Activated T-cell treated with anti-CD3 and anti-CD28 coated beads, Interleukin-2, amount 50 U/mL, for 72 hours (primary cell): ENCODE measurements around the gene ZNRF3. TPM values are rescaled to one million over a fixed set of nuclear protein-coding genes. Genes with fewer than 3 reads are reported as not detected.
"Not testable (repeated sequence)": the region's sequence is repeated elsewhere in the genome, so short reads cannot be mapped to it uniquely, and the experiment has no call there.

ENCODE experiments used
- ATAC-seq, 2 donors: fragments of 150-1000 bp; cut with Tn5 transposase; replicated peaks in 1 of 2; 2 replicates each; pipeline ENCODE4 v1.10.0; 2021; ENCODE audit warnings: moderate library complexity in 2 of 2, mild to moderate bottlenecking in 1 of 2
- DNase-seq, 2 donors: peaks; one replicate each; pipeline ENCODE4 v3.0.0; 2021 to 2022; ENCODE audit warnings: mixed read lengths in 1 of 2
- H3K27ac Mint-ChIP-seq: one replicate; pipeline ENCODE4 v1.8.0; 2022; ENCODE audit warnings: mild to moderate bottlenecking, moderate library complexity, mixed read lengths
- H3K27me3 Mint-ChIP-seq: one replicate; pipeline ENCODE4 v1.8.0; 2022; ENCODE audit warnings: low read depth, mixed read lengths
- H3K36me3 Mint-ChIP-seq, 2 donors: one replicate each; pipeline ENCODE4 v1.8.0; 2022; ENCODE audit warnings: mixed read lengths in 2 of 2, mild to moderate bottlenecking in 1 of 2; ENCODE audit not compliant: insufficient read depth in 2 of 2
- H3K4me1 Mint-ChIP-seq: one replicate; pipeline ENCODE4 v1.8.0; 2022; ENCODE audit warnings: low read depth, mixed read lengths
- H3K4me3 Mint-ChIP-seq, 2 donors: one replicate each; pipeline ENCODE4 v1.8.0; 2022; ENCODE audit warnings: mild to moderate bottlenecking in 2 of 2, mixed read lengths in 2 of 2, moderate library complexity in 2 of 2
- H3K9me3 Mint-ChIP-seq, 2 donors: one replicate each; pipeline ENCODE4 v1.8.0; 2022; ENCODE audit warnings: mixed read lengths in 2 of 2
- total RNA-seq, 2 donors: library from RNA; stranded (reverse); gene quantifications; one replicate each; pipeline ENCODE4 v1.2.3, GENCODE V29; 2022

The ZNRF3 gene
- total RNA-seq, result under 1 TPM; 0.86 to 0.94 TPM

- Mint-ChIP-seq H3K27me3 (peaks cover 36% of the 10 kb centered on the region), H3K4me3 (peak within 1 kb of the TSS; percentile 76 to 88), H3K9me3 (no peaks in the 10 kb centered on the region), H3K36me3 (no peaks in the 10 kb centered on the region), H3K27ac (no peak within 1 kb of the TSS), H3K4me1 (peaks cover 18% of the 10 kb centered on the region)
- ATAC-seq (peak; percentile 88 to 90), DNase-seq (peak; percentile 87 to 90)
Observed at GRCh38 chr22:28882878-28883656, at the start of gene ZNRF3. TSS of gene ZNRF3 (plus strand) at chr22:28883572. CDS start at chr22:28883767, 195 bp downstream.

GRCh38 chr22:28835630-28836189 is 47.7 kb upstream of the ZNRF3 start:
- H3K9me3 Mint-ChIP-seq, result no peaks in the 10 kb centered on the region
- no peak overlapping the region for H3K27ac Mint-ChIP-seq
- H3K36me3 Mint-ChIP-seq, result no peaks in the 10 kb centered on the region
- peaks cover 10% of the 10 kb centered on the region for H3K4me1 Mint-ChIP-seq
- no peak overlapping the region for H3K4me3 Mint-ChIP-seq
- DNase-seq (no peak), ATAC-seq (no peak)
- no peaks in the 10 kb centered on the region for H3K27me3 Mint-ChIP-seq

GRCh38 chr22:28837640-28838039 is 45.7 kb upstream of the ZNRF3 start:
- H3K36me3 Mint-ChIP-seq, result no peaks in the 10 kb centered on the region
- H3K4me3 Mint-ChIP-seq, result no peak overlapping the region
- H3K4me1 Mint-ChIP-seq, result peaks cover 10% of the 10 kb centered on the region
- H3K27me3 Mint-ChIP-seq, result no peaks in the 10 kb centered on the region
- DNase-seq, result no peak
- H3K27ac Mint-ChIP-seq, result no peak overlapping the region
- H3K9me3 Mint-ChIP-seq, result no peaks in the 10 kb centered on the region
- ATAC-seq, result no peak

GRCh38 chr22:28838971-28839370 is 44.4 kb upstream of the ZNRF3 start:
- no peak for DNase-seq
- Mint-ChIP-seq H3K4me3 (no peak overlapping the region), H3K27ac (no peak overlapping the region), H3K9me3 (no peaks in the 10 kb centered on the region), H3K36me3 (no peaks in the 10 kb centered on the region), H3K4me1 (no peaks in the 10 kb centered on the region), H3K27me3 (no peaks in the 10 kb centered on the region)
- no peak for ATAC-seq

- no peak overlapping the region for H3K4me3 Mint-ChIP-seq
- H3K9me3 Mint-ChIP-seq, result no peaks in the 10 kb centered on the region
- H3K27me3 Mint-ChIP-seq, result no peaks in the 10 kb centered on the region
- no peak overlapping the region for H3K27ac Mint-ChIP-seq
- DNase-seq, result no peak
- peaks cover 0 to under 1% of the 10 kb centered on the region in 2 donors for H3K36me3 Mint-ChIP-seq
- H3K4me1 Mint-ChIP-seq, result no peaks in the 10 kb centered on the region
- no peak for ATAC-seq
Observed at GRCh38 chr22:28841111-28841510, 42.3 kb upstream of the ZNRF3 start.

- Mint-ChIP-seq H3K9me3 (peaks cover 0 to 3% of the 10 kb centered on the region in 2 donors), H3K27me3 (no peaks in the 10 kb centered on the region), H3K27ac (no peak overlapping the region), H3K4me3 (no peak overlapping the region), H3K4me1 (no peaks in the 10 kb centered on the region), H3K36me3 (peaks cover 4 to 6% of the 10 kb centered on the region in 2 donors)
- DNase-seq (no peak), ATAC-seq (no peak)
Observed at GRCh38 chr22:28843633-28844032, 39.7 kb upstream of the ZNRF3 start.

GRCh38 chr22:28844277-28844676 is 39.1 kb upstream of the ZNRF3 start:
- not testable (repeated sequence) for H3K9me3 Mint-ChIP-seq, H3K36me3 Mint-ChIP-seq, ATAC-seq, H3K27me3 Mint-ChIP-seq, H3K27ac Mint-ChIP-seq, H3K4me1 Mint-ChIP-seq, DNase-seq, H3K4me3 Mint-ChIP-seq

- H3K4me3 Mint-ChIP-seq, result no peak overlapping the region
- no peak for ATAC-seq
- DNase-seq, result no peak
- peaks cover 0 to 3% of the 10 kb centered on the region in 2 donors for H3K9me3 Mint-ChIP-seq
- H3K27me3 Mint-ChIP-seq, result no peaks in the 10 kb centered on the region
- no peaks in the 10 kb centered on the region for H3K4me1 Mint-ChIP-seq
- H3K36me3 Mint-ChIP-seq, result peaks cover 4 to 6% of the 10 kb centered on the region in 2 donors
- no peak overlapping the region for H3K27ac Mint-ChIP-seq
Observed at GRCh38 chr22:28846994-28847393, 36.4 kb upstream of the ZNRF3 start.

- Mint-ChIP-seq H3K4me3 (no peak overlapping the region), H3K4me1 (no peaks in the 10 kb centered on the region)
- peak in 1 of 2 donors; percentile 34 for ATAC-seq
Observed at GRCh38 chr22:28855355-28856094, 27.8 kb upstream of the ZNRF3 start.

GRCh38 chr22:28856095-28856455 is 27.3 kb upstream of the ZNRF3 start:
- H3K27ac Mint-ChIP-seq, result no peak overlapping the region
- ATAC-seq (no peak), DNase-seq (no peak)
- no peak overlapping the region for H3K4me3 Mint-ChIP-seq
- no peaks in the 10 kb centered on the region for H3K4me1 Mint-ChIP-seq
- H3K9me3 Mint-ChIP-seq, result no peaks in the 10 kb centered on the region
- no peaks in the 10 kb centered on the region for H3K36me3 Mint-ChIP-seq
- H3K27me3 Mint-ChIP-seq, result peaks cover 14% of the 10 kb centered on the region

More at GRCh38 chr22:28855355-28856094, 27.8 kb upstream of the ZNRF3 start:
- Mint-ChIP-seq H3K36me3 (no peaks in the 10 kb centered on the region), H3K9me3 (no peaks in the 10 kb centered on the region), H3K27ac (no peak overlapping the region), H3K27me3 (peaks cover 14% of the 10 kb centered on the region)
- DNase-seq, result peak; percentile 35 to 51

- no peak for DNase-seq
- Mint-ChIP-seq H3K36me3 (no peaks in the 10 kb centered on the region), H3K9me3 (no peaks in the 10 kb centered on the region), H3K4me1 (no peaks in the 10 kb centered on the region), H3K27me3 (peaks cover 14% of the 10 kb centered on the region), H3K4me3 (no peak overlapping the region), H3K27ac (no peak overlapping the region)
- ATAC-seq, result no peak
Observed at GRCh38 chr22:28857288-28857687, 26.1 kb upstream of the ZNRF3 start.

GRCh38 chr22:28864878-28865596 is 18.3 kb upstream of the ZNRF3 start:
- Mint-ChIP-seq H3K9me3 (no peaks in the 10 kb centered on the region), H3K4me1 (no peaks in the 10 kb centered on the region)

GRCh38 chr22:28867191-28867590 is 16.2 kb upstream of the ZNRF3 start:
- Mint-ChIP-seq H3K4me1 (no peaks in the 10 kb centered on the region), H3K27ac (no peak overlapping the region), H3K4me3 (no peak overlapping the region), H3K36me3 (no peaks in the 10 kb centered on the region), H3K9me3 (no peaks in the 10 kb centered on the region), H3K27me3 (peaks cover 9% of the 10 kb centered on the region)
- DNase-seq, result no peak
- no peak for ATAC-seq

More at GRCh38 chr22:28864878-28865596, 18.3 kb upstream of the ZNRF3 start:
- Mint-ChIP-seq H3K27me3 (peaks cover 9% of the 10 kb centered on the region), H3K4me3 (no peak overlapping the region), H3K36me3 (no peaks in the 10 kb centered on the region), H3K27ac (no peak overlapping the region)
- DNase-seq (no peak), ATAC-seq (no peak)
